Mesenchymal stem cell (in vitro differentiated cells and primary cell): ENCODE results near the gene ATP2B3.
A peak's percentile ranks its signal among the peaks of the same experiment; 100 is the strongest.

Source experiments
- DNase-seq: peaks from one replicate; pipeline ENCODE4 v3.0.0-alpha.2; 2013
- H2AFZ ChIP-seq: one replicate; pipeline ENCODE4 v1.6.1; 2013; ENCODE audit warnings: low read depth, mild to moderate bottlenecking, control low read depth, inconsistent platforms, low read length, moderate library complexity
- H2AK5ac ChIP-seq: 2 replicates; pipeline ENCODE4 v1.6.1; 2013; ENCODE audit warnings: low read length, moderate library complexity, mild to moderate bottlenecking, inconsistent platforms; ENCODE audit not compliant: severe bottlenecking
- H2BK120ac ChIP-seq: one replicate; pipeline ENCODE4 v1.6.1; 2013; ENCODE audit warnings: low read depth, mild to moderate bottlenecking, inconsistent platforms, low read length, moderate library complexity
- H2BK12ac ChIP-seq, 2 experiments: one replicate each; pipeline ENCODE4 v1.6.1; 2013; ENCODE audit warnings: inconsistent platforms in 2 of 2, low read length in 2 of 2, mild to moderate bottlenecking in 2 of 2, moderate library complexity in 2 of 2, control low read depth in 1 of 2
- H2BK15ac ChIP-seq: one replicate; pipeline ENCODE4 v1.6.1; 2013; ENCODE audit warnings: mild to moderate bottlenecking, low read depth, inconsistent platforms; ENCODE audit not compliant: poor library complexity, severe bottlenecking
- H2BK5ac ChIP-seq: 2 replicates; pipeline ENCODE4 v1.6.1; 2013; ENCODE audit warnings: low read depth, mild to moderate bottlenecking, low read length, control low read depth, inconsistent platforms; ENCODE audit not compliant: poor library complexity, severe bottlenecking
- H3K14ac ChIP-seq, 2 experiments: one replicate each; pipeline ENCODE4 v1.6.1; 2013; ENCODE audit warnings: inconsistent platforms in 2 of 2, low read length in 2 of 2, control low read depth in 1 of 2, mild to moderate bottlenecking in 1 of 2, moderate library complexity in 1 of 2
- H3K18ac ChIP-seq, 2 experiments: one replicate each; pipeline ENCODE4 v1.6.1; 2013; ENCODE audit warnings: inconsistent platforms in 2 of 2, low read length in 2 of 2, control low read depth in 1 of 2, low read depth in 1 of 2, mild to moderate bottlenecking in 1 of 2
- H3K23ac ChIP-seq, 2 experiments: one replicate each; pipeline ENCODE4 v1.6.1; 2013; ENCODE audit warnings: inconsistent platforms in 2 of 2, low read length in 2 of 2, mild to moderate bottlenecking in 2 of 2, moderate library complexity in 2 of 2, control low read depth in 1 of 2
- H3K27ac ChIP-seq: 2 replicates; pipeline ENCODE4 v1.5.1; 2013; ENCODE audit warnings: mild to moderate bottlenecking, moderate library complexity, low read length, control low read depth, inconsistent platforms; ENCODE audit not compliant: poor library complexity, severe bottlenecking
- H3K27me3 ChIP-seq, 2 experiments: 2 replicates each; pipeline versions ENCODE4 v1.6.1 to v1.7.0; 2013; ENCODE audit warnings: low read length in 2 of 2, mild to moderate bottlenecking in 2 of 2, moderate library complexity in 2 of 2, control low read depth in 1 of 2, inconsistent platforms in 1 of 2; ENCODE audit not compliant: control insufficient read depth in 1 of 2, insufficient read depth in 1 of 2
- H3K36me3 ChIP-seq, 2 experiments: 2 replicates each; pipeline versions ENCODE4 v1.6.1 to v1.7.0; 2013; ENCODE audit warnings: low read length in 2 of 2, control low read depth in 1 of 2, inconsistent platforms in 1 of 2, low read depth in 1 of 2, mild to moderate bottlenecking in 1 of 2; ENCODE audit not compliant: insufficient read depth in 2 of 2, control insufficient read depth in 1 of 2
- H3K4ac ChIP-seq, 2 experiments: one replicate each; pipeline ENCODE4 v1.6.1; 2013; ENCODE audit warnings: inconsistent platforms in 2 of 2, low read length in 2 of 2, mild to moderate bottlenecking in 2 of 2, moderate library complexity in 2 of 2, control low read depth in 1 of 2, low read depth in 1 of 2
- H3K4me1 ChIP-seq: 2 replicates; pipeline ENCODE4 v1.6.1; 2013; ENCODE audit warnings: low read depth, low read length, control low read depth; ENCODE audit not compliant: control insufficient read depth, insufficient read depth
- H3K4me2 ChIP-seq: 2 replicates; pipeline ENCODE4 v1.6.1; 2013; ENCODE audit warnings: low read length, mild to moderate bottlenecking, inconsistent platforms; ENCODE audit not compliant: poor library complexity, severe bottlenecking
- H3K4me3 ChIP-seq, 2 experiments: 2 replicates each; pipeline versions ENCODE4 v1.5.1 to v1.7.0; 2013; ENCODE audit warnings: low read length in 2 of 2, mild to moderate bottlenecking in 2 of 2, control low read depth in 1 of 2, low read depth in 1 of 2; ENCODE audit not compliant: insufficient read depth in 1 of 2
- H3K79me1 ChIP-seq: replicated peaks from 2 replicates; pipeline ENCODE4 v1.6.1; 2013; ENCODE audit warnings: mild to moderate bottlenecking, control low read depth, low read length, inconsistent platforms; ENCODE audit not compliant: poor library complexity, severe bottlenecking
- H3K9ac ChIP-seq: 2 replicates; pipeline ENCODE4 v1.7.0; 2013; ENCODE audit warnings: mild to moderate bottlenecking, low read length, moderate library complexity
- H3K9me3 ChIP-seq: 2 replicates; pipeline ENCODE4 v1.7.0; 2013; ENCODE audit warnings: mild to moderate bottlenecking, low read length; ENCODE audit not compliant: control insufficient read depth
- H4K8ac ChIP-seq: one replicate; pipeline ENCODE4 v1.6.1; 2013; ENCODE audit warnings: inconsistent platforms, mild to moderate bottlenecking, low read length, moderate library complexity
- H4K91ac ChIP-seq: one replicate; pipeline ENCODE4 v1.6.1; 2013; ENCODE audit warnings: mild to moderate bottlenecking, low read length, inconsistent platforms
- WGBS: methylation state at CpG from one replicate; pipeline ENCODE4 v1.1.7; 2013; ENCODE audit warnings: mixed read lengths; 5-methylcytosine and 5-hydroxymethylcytosine counted together

The ATP2B3 gene

DNA sequence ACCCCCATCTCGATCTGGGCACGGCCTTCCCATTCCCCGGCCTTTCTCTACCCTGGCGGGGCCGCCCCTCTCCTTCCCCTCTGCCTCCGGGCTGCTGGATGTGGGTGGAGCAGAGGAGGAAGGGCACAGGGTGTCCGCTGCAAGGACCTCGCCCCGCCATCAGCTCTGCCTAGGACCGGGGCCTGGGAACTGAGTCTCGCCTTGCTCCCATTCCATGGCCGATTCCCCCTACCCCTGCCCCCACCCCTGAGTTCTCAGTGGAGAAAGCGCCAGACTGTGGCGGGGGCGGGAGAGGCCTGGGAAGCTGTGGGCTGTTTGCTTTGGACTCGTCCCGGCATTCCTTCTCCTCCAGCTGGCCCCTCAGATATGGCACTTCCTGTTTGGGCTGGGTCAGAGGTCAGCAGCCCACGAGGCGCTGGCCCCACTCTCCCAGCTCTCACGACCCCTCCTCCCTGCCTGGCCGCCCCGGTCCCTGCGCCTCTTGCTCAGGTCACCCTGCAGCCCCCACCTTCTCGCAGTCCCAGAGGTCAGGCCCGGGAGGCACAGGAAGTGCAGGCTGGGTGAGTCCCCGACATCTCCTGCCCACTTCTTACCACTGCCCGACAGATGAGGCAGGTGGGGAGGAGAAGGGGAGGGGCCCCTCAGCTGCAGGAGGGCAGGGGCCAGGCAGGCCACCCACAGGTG lies 29.1 kb upstream of the ATP2B3 start:
- H2BK120ac ChIP-seq, result peak overlapping the region; percentile 49
- no peaks in the 10 kb centered on the region for H3K79me1 ChIP-seq
- no peak overlapping the region for H3K27ac ChIP-seq
- H3K9me3 ChIP-seq, result no peaks in the 10 kb centered on the region
- no peaks in the 10 kb centered on the region for H3K36me3 ChIP-seq
- H4K91ac ChIP-seq, result peak overlapping the region; percentile 99
- no CpG with 5 or more reads among the region's 27 CpGs for WGBS
- peak overlapping the region in 1 of 2 experiments; percentile 41 for H3K14ac ChIP-seq
- H2AK5ac ChIP-seq, result peak overlapping the region; percentile 89
- H3K4ac ChIP-seq, result peak overlapping the region; percentile 40 to 58
- H2AFZ ChIP-seq, result peak overlapping the region; percentile 88
- no peak overlapping the region for H3K23ac ChIP-seq
- peak overlapping the region; percentile 84 to 85 for H3K18ac ChIP-seq
- DNase-seq, result no peak
- H3K4me2 ChIP-seq, result no peak overlapping the region
- no peaks in the 10 kb centered on the region for H3K27me3 ChIP-seq
- peaks cover 43% of the 10 kb centered on the region for H3K4me1 ChIP-seq
- no peak overlapping the region for H3K4me3 ChIP-seq
- no peak overlapping the region for H3K9ac ChIP-seq
- peak overlapping the region; percentile 93 to 97 for H2BK12ac ChIP-seq
- H4K8ac ChIP-seq, result peak overlapping the region; percentile 98
- H2BK15ac ChIP-seq, result peak overlapping the region; percentile 94
- H2BK5ac ChIP-seq, result peak overlapping the region; percentile 66

DNA sequence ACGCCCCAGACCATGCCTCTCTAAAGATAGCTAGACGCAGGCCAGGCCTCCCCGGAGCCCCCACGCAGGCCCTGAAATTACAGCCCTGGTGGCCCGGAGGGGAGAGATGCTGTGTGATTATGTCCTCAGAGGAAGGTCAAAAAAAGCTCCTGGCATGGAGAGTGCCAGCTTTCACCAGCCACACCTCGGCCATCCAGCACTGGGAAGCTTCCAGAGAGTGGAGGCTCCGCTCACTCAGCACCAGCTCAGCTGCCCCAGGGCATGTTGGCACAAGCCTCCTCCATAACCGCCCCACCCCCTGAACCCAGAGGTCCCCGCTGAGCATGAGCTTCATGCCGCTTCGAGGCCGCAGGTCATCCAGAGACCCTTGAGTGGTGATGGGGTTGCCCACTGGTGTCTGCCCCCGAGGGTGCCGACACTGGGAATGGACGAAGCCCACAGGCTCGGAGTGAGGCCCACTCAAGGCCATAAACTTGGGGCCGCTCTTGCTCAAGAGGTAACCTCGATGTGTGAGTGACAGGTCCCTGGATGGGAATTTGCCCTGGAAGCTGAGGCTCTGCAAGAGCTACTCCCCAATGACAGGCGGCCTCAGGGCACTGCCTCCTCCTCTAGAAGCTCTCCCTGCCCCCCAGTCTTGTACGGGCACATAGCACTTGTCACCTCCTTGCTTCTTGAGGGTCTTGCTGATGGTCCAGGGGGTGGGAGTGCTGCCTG lies 27.1 kb upstream of the ATP2B3 start:
- H3K9me3 ChIP-seq, result no peaks in the 10 kb centered on the region
- H4K8ac ChIP-seq, result no peak overlapping the region
- H3K23ac ChIP-seq, result no peak overlapping the region
- no peak overlapping the region for H3K14ac ChIP-seq
- H2AFZ ChIP-seq, result no peak overlapping the region
- WGBS, result 93% methylated on average over 13 of the region's 20 CpGs
- H2AK5ac ChIP-seq, result peak overlapping the region; percentile 38
- no peak overlapping the region for H3K4me2 ChIP-seq
- H2BK15ac ChIP-seq, result peak overlapping the region; percentile 20
- no peak overlapping the region for H3K9ac ChIP-seq
- peak overlapping the region in 1 of 2 experiments; percentile 42 for H3K4ac ChIP-seq
- no peak overlapping the region for H3K4me3 ChIP-seq
- H2BK120ac ChIP-seq, result no peak overlapping the region
- peak overlapping the region; percentile 84 for H4K91ac ChIP-seq
- peaks cover 51% of the 10 kb centered on the region for H3K4me1 ChIP-seq
- no peaks in the 10 kb centered on the region for H3K79me1 ChIP-seq
- no peak overlapping the region for H2BK5ac ChIP-seq
- H3K27ac ChIP-seq, result no peak overlapping the region
- H3K36me3 ChIP-seq, result no peaks in the 10 kb centered on the region
- H3K27me3 ChIP-seq, result peaks cover 0 to 2% of the 10 kb centered on the region in 2 experiments
- peak overlapping the region in 1 of 2 experiments; percentile 63 for H2BK12ac ChIP-seq
- H3K18ac ChIP-seq, result peak overlapping the region in 1 of 2 experiments; percentile 37
- no peak for DNase-seq

DNA sequence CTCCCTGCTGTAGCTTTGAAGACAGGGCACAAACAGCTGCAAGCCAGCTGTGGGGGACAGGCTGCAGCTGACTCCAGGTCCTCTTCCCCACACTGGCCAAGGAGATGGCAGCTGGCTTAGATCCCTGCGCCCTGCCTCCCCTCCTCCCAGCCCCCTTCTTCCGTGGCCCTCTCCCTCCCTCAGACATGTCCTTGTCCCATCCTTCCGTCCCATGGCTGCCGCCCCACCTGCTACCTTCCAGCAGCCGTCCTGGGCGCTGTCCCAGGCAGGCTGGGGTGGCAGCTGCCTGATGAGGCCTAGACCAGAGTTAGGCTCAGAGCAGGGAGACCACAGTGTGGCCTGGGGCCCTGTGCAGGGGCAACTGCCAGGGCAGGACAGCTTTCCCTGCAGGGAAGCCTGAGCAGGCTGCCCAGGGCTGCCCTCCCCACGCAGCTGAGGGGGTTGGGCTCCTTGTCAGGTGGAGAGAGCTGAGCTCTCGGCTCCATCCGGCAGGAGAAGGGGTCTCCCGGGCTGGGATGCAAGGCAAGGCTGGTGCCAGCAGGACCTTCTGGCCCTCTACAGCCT lies 26.0 kb upstream of the ATP2B3 start:
- H3K4ac ChIP-seq, result peak overlapping the region; percentile 64 to 80
- H3K9ac ChIP-seq, result no peak overlapping the region
- peak overlapping the region; percentile 24 for H2BK5ac ChIP-seq
- no peaks in the 10 kb centered on the region for H3K36me3 ChIP-seq
- H3K23ac ChIP-seq, result no peak overlapping the region
- 56% methylated on average over 6 of the region's 10 CpGs for WGBS
- H3K4me1 ChIP-seq, result peaks cover 58% of the 10 kb centered on the region
- H4K8ac ChIP-seq, result peak overlapping the region; percentile 97
- no peak overlapping the region for H3K4me3 ChIP-seq
- H2AK5ac ChIP-seq, result no peak overlapping the region
- peak overlapping the region; percentile 61 for H2BK120ac ChIP-seq
- peak overlapping the region; percentile 24 for H3K27ac ChIP-seq
- peak overlapping the region in 1 of 2 experiments; percentile 63 for H3K14ac ChIP-seq
- H3K4me2 ChIP-seq, result no peak overlapping the region
- DNase-seq, result peak; percentile 14
- peak overlapping the region; percentile 66 to 98 for H2BK12ac ChIP-seq
- H3K18ac ChIP-seq, result peak overlapping the region; percentile 28 to 88
- H2BK15ac ChIP-seq, result peak overlapping the region; percentile 28
- peak overlapping the region; percentile 83 for H2AFZ ChIP-seq
- no peaks in the 10 kb centered on the region for H3K79me1 ChIP-seq
- no peaks in the 10 kb centered on the region for H3K9me3 ChIP-seq
- H3K27me3 ChIP-seq, result peaks cover 0 to 2% of the 10 kb centered on the region in 2 experiments
- H4K91ac ChIP-seq, result peak overlapping the region; percentile 93

DNA sequence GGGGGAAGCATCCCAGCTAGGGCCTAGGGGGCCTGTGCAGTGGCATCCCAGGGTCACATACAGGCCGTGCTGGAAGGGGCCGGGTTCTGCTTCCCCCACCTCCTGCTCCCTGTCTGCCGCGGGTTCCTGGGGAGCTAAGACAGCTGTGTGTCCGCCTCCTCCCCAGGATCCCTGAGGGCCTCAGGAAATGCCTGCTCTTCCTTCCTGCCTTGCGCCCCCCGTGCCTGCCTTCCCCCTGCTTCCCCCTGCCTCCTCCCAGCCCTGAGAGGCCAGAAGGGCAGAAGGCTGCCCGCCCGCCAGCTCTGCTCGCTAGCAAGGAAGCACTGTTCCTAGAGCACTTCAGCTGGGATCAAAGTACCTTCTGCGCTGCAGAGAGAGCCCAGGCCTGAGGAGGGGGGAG lies 25.5 kb upstream of the ATP2B3 start:
- no peak overlapping the region for H2BK120ac ChIP-seq
- H3K23ac ChIP-seq, result no peak overlapping the region
- no peak overlapping the region for H3K9ac ChIP-seq
- H2BK12ac ChIP-seq, result peak overlapping the region in 1 of 2 experiments; percentile 98
- no peak overlapping the region for H2AK5ac ChIP-seq
- H3K4me1 ChIP-seq, result peaks cover 56% of the 10 kb centered on the region
- peak overlapping the region; percentile 93 for H4K91ac ChIP-seq
- no peak overlapping the region for H3K4me2 ChIP-seq
- H2BK5ac ChIP-seq, result no peak overlapping the region
- H3K14ac ChIP-seq, result no peak overlapping the region
- DNase-seq, result no peak
- H3K27ac ChIP-seq, result peak overlapping the region; percentile 24
- 5% methylated on average over 5 of the region's 11 CpGs for WGBS
- H4K8ac ChIP-seq, result no peak overlapping the region
- no peak overlapping the region for H3K4me3 ChIP-seq
- H2AFZ ChIP-seq, result no peak overlapping the region
- H3K4ac ChIP-seq, result peak overlapping the region; percentile 64 to 80
- H3K27me3 ChIP-seq, result peaks cover 0 to 2% of the 10 kb centered on the region in 2 experiments
- H3K36me3 ChIP-seq, result no peaks in the 10 kb centered on the region
- H3K79me1 ChIP-seq, result no peaks in the 10 kb centered on the region
- peak overlapping the region; percentile 28 to 88 for H3K18ac ChIP-seq
- no peak overlapping the region for H2BK15ac ChIP-seq
- H3K9me3 ChIP-seq, result no peaks in the 10 kb centered on the region
